Measurements from ENCODE around the gene QRICH2.

Gene QRICH2

DNA sequence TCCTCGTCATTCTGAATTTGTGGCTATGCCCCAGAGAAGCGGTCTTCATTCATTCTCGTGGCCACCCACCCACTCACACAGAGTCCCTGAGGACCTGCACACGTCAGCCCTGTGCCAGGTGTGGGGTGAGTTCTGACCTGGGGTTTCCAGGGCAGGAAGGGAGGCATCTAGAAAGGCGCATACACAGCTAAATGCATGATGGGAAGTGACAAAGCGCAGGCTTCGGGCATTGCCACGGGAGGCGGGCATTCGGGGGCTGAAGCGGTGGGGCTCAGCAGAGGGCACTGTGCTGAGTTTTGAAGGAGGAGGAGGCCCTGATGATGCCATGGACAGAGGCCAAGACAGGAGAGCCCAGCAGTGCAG is 32.0 kb downstream of the QRICH2 start:
- TF ChIP-seq, protein P1, sequence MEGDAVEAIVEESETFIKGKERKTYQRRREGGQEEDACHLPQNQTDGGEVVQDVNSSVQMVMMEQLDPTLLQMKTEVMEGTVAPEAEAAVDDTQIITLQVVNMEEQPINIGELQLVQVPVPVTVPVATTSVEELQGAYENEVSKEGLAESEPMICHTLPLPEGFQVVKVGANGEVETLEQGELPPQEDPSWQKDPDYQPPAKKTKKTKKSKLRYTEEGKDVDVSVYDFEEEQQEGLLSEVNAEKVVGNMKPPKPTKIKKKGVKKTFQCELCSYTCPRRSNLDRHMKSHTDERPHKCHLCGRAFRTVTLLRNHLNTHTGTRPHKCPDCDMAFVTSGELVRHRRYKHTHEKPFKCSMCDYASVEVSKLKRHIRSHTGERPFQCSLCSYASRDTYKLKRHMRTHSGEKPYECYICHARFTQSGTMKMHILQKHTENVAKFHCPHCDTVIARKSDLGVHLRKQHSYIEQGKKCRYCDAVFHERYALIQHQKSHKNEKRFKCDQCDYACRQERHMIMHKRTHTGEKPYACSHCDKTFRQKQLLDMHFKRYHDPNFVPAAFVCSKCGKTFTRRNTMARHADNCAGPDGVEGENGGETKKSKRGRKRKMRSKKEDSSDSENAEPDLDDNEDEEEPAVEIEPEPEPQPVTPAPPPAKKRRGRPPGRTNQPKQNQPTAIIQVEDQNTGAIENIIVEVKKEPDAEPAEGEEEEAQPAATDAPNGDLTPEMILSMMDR (IDR thresholded peaks at IDR 0.05; ENCODE audit: low read depth, low read length): no peak
- no peak for DNase-seq (ENCODE audit: extremely low read depth, low read depth)

DNA sequence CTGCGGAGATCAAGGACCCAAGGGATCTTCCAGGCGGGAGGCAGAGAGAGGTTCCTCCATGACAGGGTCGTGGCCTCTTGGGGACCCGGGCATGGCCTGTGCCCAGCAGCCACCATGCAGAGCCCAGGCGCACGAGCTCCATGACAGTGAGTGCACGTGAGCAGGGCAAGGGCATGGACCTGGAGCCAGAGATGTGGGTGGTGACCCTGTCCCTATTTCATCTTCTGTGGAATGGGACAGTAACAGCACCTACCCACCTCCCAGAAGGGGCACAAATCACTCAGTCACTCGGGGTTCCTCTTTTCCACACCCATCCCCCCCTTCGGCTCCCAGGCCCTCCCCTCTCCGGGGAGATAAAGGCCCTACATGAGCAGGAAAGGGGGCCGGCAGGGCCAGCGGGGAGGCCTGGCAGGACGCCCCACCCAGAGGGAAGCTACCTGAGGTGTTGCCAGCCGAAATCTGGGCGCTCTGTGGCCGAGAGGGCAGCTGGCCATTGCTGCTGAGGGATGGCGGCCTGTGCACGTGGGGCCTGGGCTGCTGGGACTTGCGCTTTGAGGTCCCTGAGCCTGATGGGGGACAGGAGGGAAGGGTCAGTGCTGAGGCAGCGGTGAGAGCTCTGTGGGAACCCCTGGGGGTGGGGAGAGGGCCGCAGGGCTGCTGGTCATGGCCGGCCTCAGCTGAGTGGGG is 32.6 kb downstream of the QRICH2 start:
- DNase-seq (ENCODE audit: extremely low read depth, low read depth): no peak
- TF ChIP-seq, protein P1 (IDR thresholded peaks at IDR 0.05; ENCODE audit: low read depth, low read length): no peak

DNA sequence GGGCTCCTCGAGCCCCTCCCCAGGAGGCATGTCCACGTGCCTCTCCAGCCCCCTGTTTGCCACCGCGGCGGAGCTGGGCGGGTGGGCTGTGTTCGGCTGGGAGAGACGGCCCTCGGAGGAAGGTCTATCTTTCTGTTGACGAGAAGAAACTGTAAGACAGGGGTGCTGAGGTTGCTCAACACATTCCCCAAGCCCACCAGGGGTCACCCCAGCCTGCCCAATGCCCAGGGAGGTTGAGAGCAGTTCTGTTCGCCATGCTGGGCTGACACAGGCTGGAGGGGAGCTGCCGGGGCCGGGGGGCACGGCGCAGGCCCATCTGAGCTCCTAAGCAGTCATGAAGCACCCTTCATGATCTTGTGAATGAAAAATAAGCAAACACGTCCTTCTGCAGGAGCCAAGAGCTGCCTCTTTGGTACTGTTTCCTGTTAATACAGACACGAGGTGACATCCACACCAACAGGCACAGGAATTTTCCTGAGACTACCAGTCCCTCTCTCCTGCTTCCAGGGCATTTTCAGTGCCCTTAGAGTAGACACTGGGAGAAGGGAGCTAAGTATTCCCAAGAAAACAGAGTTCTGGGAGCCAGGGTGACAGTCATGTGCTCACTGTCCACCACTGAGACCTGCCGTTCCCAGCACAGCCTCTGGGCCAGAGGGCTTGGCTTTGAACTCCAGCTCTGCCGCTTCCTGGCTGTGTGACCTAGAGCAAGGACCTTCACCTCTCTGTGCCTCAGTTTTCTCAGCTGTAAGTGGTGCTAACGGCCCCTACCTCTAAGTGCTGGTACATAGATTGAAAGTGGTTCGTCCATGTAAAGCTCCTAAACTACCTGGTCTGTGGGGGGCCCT is 33.7 kb downstream of the QRICH2 start:
- no peak for DNase-seq (ENCODE audit: extremely low read depth, low read depth)
- TF ChIP-seq, protein P1 (IDR thresholded peaks at IDR 0.05; ENCODE audit: low read depth, low read length): no peak

DNA sequence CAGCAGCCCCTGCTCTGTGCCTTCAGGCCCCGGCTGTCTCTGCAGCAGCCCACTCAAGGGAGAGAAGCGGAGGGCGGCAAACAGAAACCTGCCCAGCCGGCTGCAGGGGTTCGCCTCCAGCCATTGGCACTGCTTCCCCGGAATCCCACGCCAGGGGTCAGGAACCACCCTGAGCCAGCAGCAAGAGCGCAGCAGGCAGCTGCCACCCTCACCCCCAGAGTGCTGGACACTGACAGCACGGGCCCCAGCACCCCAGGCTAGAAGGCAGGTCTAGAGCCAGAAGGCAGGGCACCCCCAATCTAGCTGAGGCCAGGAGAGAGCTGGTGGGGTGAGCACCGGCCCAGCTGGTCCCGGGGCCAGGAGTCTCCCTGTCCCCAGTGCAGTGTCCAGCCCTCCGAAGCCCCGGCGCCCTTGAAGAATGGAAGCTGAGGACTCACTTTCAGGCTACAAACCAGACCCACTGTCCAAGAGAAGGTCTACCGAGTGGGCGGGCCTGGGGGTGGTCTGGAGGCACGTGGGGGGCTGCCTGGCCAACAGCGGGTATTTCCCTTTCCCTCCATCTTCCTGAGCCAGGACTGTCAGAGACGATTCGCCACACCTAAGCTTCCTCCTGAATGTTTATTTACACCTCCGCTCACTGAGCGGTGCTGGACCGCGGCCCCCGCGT is 34.5 kb downstream of the QRICH2 start:
- DNase-seq (ENCODE audit: extremely low read depth, low read depth): no peak

DNA sequence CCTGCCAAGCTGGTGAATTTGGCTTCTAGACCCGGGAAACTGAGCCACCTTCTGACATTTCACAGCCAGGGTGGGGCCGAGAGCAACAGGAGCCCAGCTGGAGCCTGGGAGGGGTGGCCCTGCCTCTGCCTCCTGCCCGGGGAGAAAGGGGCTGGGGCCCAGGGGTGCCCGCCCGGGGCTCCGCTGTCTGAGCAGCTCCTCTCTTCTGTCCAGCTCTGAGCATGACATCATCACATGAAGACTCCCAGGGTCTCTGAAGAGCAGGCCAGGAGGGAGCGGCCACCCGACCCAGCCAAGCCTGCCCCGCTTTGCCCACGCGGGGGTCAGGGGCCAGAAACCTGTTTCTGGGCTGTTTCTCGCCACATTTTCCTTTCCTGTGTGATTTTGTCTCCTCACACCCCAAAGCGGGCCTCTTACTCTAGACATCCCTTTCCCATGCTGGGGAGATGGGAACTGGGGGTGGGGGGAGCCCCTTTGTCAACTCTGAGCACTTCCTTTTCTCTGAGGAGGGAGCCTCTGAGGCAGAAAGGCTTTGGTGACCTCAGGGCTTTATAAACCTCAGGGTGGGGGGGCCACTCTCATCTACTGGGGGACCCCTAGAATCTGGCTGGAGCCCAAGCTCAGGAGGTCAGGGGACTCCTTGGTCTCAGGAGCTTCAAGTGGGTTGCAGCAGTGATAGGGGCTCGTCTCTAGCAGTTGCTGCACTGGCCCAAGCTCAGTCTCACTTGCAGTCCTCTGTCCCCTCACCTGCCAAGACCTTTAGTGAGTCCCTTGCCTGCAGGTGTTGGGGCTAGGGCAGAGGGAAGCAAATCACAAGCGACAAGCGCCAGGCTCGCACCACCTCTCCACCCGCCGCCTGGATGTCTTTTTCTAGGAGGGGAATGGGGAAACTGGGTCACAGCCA is 35.3 kb downstream of the QRICH2 start:
- no peak for DNase-seq (ENCODE audit: extremely low read depth, low read depth)
- TF ChIP-seq, protein P1 (IDR thresholded peaks at IDR 0.05; ENCODE audit: low read depth, low read length): no peak

More for the DNA sequence above, 34.5 kb downstream of the QRICH2 start:
- TF ChIP-seq, protein P1 (IDR thresholded peaks at IDR 0.05; ENCODE audit: low read depth, low read length): no peak

DNA sequence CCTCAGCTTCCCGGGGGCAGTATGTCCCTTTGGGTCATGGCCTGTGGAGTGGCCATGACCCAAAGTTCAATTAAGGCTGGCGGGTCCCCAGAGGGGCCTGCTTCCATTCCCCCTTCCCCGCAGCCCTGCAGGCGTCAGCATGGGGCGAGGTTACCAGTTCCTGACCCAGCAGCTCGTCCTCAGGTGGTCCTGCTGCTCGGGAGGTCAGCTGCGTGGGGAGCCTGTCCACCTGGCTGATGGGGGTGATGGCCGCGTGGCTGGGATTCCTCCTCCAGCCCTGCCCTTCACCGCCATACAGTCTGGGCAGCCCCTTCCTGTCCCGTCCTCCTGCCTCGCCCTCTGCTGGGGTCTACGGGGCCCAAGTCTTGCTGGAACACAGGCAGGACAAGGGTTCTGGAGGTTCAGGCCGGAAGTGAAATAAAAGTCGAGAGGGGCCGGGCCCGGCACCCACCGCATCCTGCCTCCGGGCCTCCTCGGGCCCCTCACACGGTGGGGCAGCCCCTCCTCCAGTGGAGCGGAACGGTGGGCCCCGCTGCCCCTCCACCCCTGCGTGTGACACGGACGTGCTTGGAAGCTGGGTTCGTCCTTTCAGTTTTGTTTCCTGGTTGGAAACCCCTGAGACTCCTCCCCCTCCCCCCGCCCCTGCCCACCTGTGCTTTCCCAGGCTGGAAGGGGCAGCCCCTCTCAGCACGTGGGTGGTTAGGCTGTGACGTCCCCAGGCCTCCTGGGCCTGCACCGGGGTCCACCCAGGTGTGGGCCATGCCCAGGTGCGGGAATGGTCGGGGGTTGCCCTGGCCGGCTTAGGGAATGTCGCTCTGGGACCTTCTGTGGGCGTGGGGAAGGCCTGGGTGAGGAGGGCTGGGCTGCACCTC is 36.2 kb downstream of the QRICH2 start:
- no peak for DNase-seq (ENCODE audit: extremely low read depth, low read depth)
- TF ChIP-seq, protein P1 (IDR thresholded peaks at IDR 0.05; ENCODE audit: low read depth, low read length): no peak

Measured in AG09319 (cell line).